K562 (cell line): Measurements from ENCODE around the gene ASCC3. TPM values are rescaled to one million over a fixed set of nuclear protein-coding genes. Genes with fewer than 3 reads are reported as not detected.

Source experiments
- ATAC-seq: fragments of 200-7000 bp; cut with Tn5 transposase; 3 replicates; pipeline ENCODE4 v1.9.1; 2020; ENCODE audit warnings: moderate library complexity
- BruUV-seq: library from RNA; stranded (reverse); fragments of 400-500 nt; replicated peaks from 2 replicates; lab custom pipeline; 2021; lab: Mats Ljungman, UMichigan
- CTCF ChIA-PET: fragments of 300-600 bp; formaldehyde crosslinking; extraction: SDS; loops from one replicate; lab custom pipeline; 2021; ENCODE audit warnings: low intra/inter-chr PET ratio; lab: Yijun Ruan, JAX
- POLR2A ChIA-PET: fragments of 300-600, 350-650 bp; sonication (Branson Sonifier 250); formaldehyde crosslinking; extraction: SDS; loops from one replicate; lab custom pipeline; 2021; ENCODE audit warnings: antibody characterized with exemption, inconsistent platforms; lab: Yijun Ruan, JAX
- DNase-seq, 4 experiments: peaks; one replicate each; pipeline versions ENCODE4 v3.0.0 to v3.0.0-alpha.2; 2011 to 2018; ENCODE audit warnings: low spot score in 3 of 4, mixed read lengths in 3 of 4; ENCODE audit errors: extremely low read depth in 1 of 4
- FAIRE-seq: peaks from 2 replicates; lab custom pipeline; 2011; peaks lifted over from hg19 to GRCh38; lab: Jason Lieb, UNC
- H2AFZ ChIP-seq: 2 replicates; pipeline ENCODE4 v1.6.0; 2011; ENCODE audit warnings: low read depth, low read length, control low read depth, inconsistent platforms
- H3K27ac ChIP-seq: fragments of 200-600 bp; 3 replicates; pipeline ENCODE4 v1.8.0; 2011; ENCODE audit warnings: low read depth, mild to moderate bottlenecking, control low read depth, inconsistent platforms, low read length, moderate library complexity, mixed read lengths; ENCODE audit errors: extremely low read depth
- H3K27me3 ChIP-seq, 2 experiments: fragments of 300-600 bp in 1 of 2; 2 replicates in 1 of 2; 3 replicates in 1 of 2; pipeline versions ENCODE4 v1.6.0 to v1.8.0; 2011; ENCODE audit warnings: inconsistent platforms in 2 of 2, low read length in 2 of 2, mild to moderate bottlenecking in 1 of 2, mixed read lengths in 1 of 2, moderate library complexity in 1 of 2; ENCODE audit not compliant: control insufficient read depth in 2 of 2, insufficient read depth in 2 of 2
- H3K36me3 ChIP-seq: fragments of 300-600 bp; 3 replicates; pipeline ENCODE4 v1.8.0; 2011; ENCODE audit warnings: mild to moderate bottlenecking, low read length, inconsistent platforms; ENCODE audit not compliant: control insufficient read depth, insufficient read depth
- H3K4me1 ChIP-seq, 2 experiments: fragments of 200-600 bp in 1 of 2; replicated peaks in 1 of 2; 2 replicates in 1 of 2; 3 replicates in 1 of 2; pipeline versions ENCODE4 v1.5.1 to v1.8.0; 2011; ENCODE audit warnings: inconsistent platforms in 2 of 2, low read length in 2 of 2, mild to moderate bottlenecking in 1 of 2, mixed read lengths in 1 of 2, moderate library complexity in 1 of 2; ENCODE audit not compliant: control insufficient read depth in 2 of 2, insufficient read depth in 2 of 2
- H3K4me2 ChIP-seq: 2 replicates; pipeline ENCODE4 v1.6.1; 2011; ENCODE audit warnings: low read length, control low read depth, inconsistent platforms, mixed read lengths; ENCODE audit not compliant: insufficient read depth
- H3K4me3 ChIP-seq: fragments of 200-600 bp; sonication (generic), shearing (Covaris generic); 2 replicates; pipeline ENCODE4 v1.5.1; 2016; ENCODE audit warnings: control low read depth, inconsistent platforms
- H3K79me2 ChIP-seq: fragments of 200-600 bp; 3 replicates; pipeline ENCODE4 v1.8.0; 2011; ENCODE audit warnings: low read length, inconsistent platforms; ENCODE audit not compliant: control insufficient read depth, insufficient read depth
- H3K9ac ChIP-seq, 2 experiments: 2 replicates each; pipeline versions ENCODE4 v1.6.0 to v1.6.1; 2011; ENCODE audit warnings: low read depth in 2 of 2, low read length in 2 of 2, control low read depth in 1 of 2, inconsistent platforms in 1 of 2, mild to moderate bottlenecking in 1 of 2, mixed read lengths in 1 of 2; ENCODE audit not compliant: insufficient read depth in 1 of 2
- H3K9me1 ChIP-seq: one replicate; pipeline ENCODE4 v1.6.0; 2011; ENCODE audit warnings: inconsistent platforms, mild to moderate bottlenecking, low read length, moderate library complexity; ENCODE audit not compliant: control insufficient read depth, insufficient read depth
- H3K9me3 ChIP-seq: replicated peaks from 2 replicates; pipeline ENCODE4 v1.5.1; 2011; ENCODE audit warnings: low read depth, low read length, inconsistent platforms; ENCODE audit not compliant: control insufficient read depth, insufficient read depth
- H4K20me1 ChIP-seq: replicated peaks from 2 replicates; pipeline ENCODE4 v1.6.1; 2011; ENCODE audit warnings: low read length, inconsistent platforms, mixed read lengths; ENCODE audit not compliant: control insufficient read depth, insufficient read depth
- HMG20B ChIP-seq: fragments of 250-450 bp; sonication (Bioruptor Pico); IDR thresholded peaks from 2 replicates; pipeline ENCODE4 v1.5.0; 2021; ENCODE audit warnings: mild to moderate bottlenecking
- HNRNPH1 ChIP-seq: fragments of 200-400 bp; formaldehyde crosslinking; optimal IDR thresholded peaks from 2 replicates; pipeline ENCODE3; 2017; ENCODE audit warnings: low read depth, mild to moderate bottlenecking, low read length, moderate library complexity
- PRPF4 ChIP-seq: fragments of 200-400 bp; formaldehyde crosslinking; IDR thresholded peaks from one replicate; pipeline ENCODE4 v1.6.1; 2017; ENCODE audit warnings: low read length, low read depth, mild to moderate bottlenecking; ENCODE audit not compliant: insufficient read depth, poor library complexity, severe bottlenecking
- ZNF239 ChIP-seq: fragments of 250-450 bp; sonication (Bioruptor Pico); IDR thresholded peaks from 2 replicates; pipeline ENCODE4 v1.4.0; 2020; ENCODE audit warnings: mild to moderate bottlenecking
- ZNF280B ChIP-seq: fragments of 250-450 bp; sonication (Bioruptor Pico); IDR thresholded peaks from 2 replicates; pipeline ENCODE4 v1.5.1; 2021; ENCODE audit warnings: mild to moderate bottlenecking
- WGBS: fragments of 100-300 bp; shearing (Covaris generic); methylation state at CpG from one replicate; pipeline ENCODE4 v1.1.6; 2016; ENCODE audit warnings: low coverage, mixed read lengths; ENCODE audit not compliant: insufficient coverage; ENCODE audit errors: missing lambda C conversion rate; 5-methylcytosine and 5-hydroxymethylcytosine counted together
- in situ Hi-C: fragments of 300-500 bp; cut with MboI; formaldehyde crosslinking; loops from 4 replicates; pipeline ENCODE4 v1.15.0; 2018; ENCODE audit warnings: inconsistent platforms, mixed read lengths
- intact Hi-C: fragments of 100-400 bp; cut with micrococcal nuclease; formaldehyde crosslinking; loops from 2 replicates; pipeline ENCODE4 v1.14.2; 2022
- polyA plus RNA-seq, 8 experiments: library from polyadenylated mRNA; depleted of rRNA in 4 of 8; stranded (reverse) in 5 of 8; unstranded in 3 of 8; fragments of >200 nt; fragmentation: Nextera tagmentation in 2 of 8; fragmentation: Illumina TruSeq in 1 of 8; extraction: Ambion mirVana in 2 of 8; extraction: Trizol in 1 of 8; gene quantifications; 2 replicates each; pipeline versions ENCODE4 v1.2.1 to v1.2.3, GENCODE V29; 2011 to 2014; ENCODE audit warnings: inconsistent platforms in 1 of 8, missing spikeins in 1 of 8
- total RNA-seq, 7 experiments: library from RNA; depleted of rRNA in 6 of 7; stranded (reverse); fragments of >200 nt in 6 of 7; fragmentation: Illumina TruSeq in 2 of 7; extraction: Trizol in 2 of 7; gene quantifications; 2 replicates each; pipeline versions ENCODE4 v1.2.1 to v1.2.3, GENCODE V29; 2011 to 2021; ENCODE audit warnings: low replicate concordance in 1 of 7
- TF ChIP-seq, protein P1 (sequence below): fragments of 450-650 bp; IDR thresholded peaks from 2 replicates; pipeline ENCODE4 v1.6.1; 2016; ENCODE audit warnings: low read depth, mild to moderate bottlenecking, moderate library complexity

The ASCC3 gene
- total and polyA plus RNA-seq, 9 of the 15 experiments (the other 6 are each of a cell fraction or from before 2014, with no cell fraction given), result 16.1 to 56.1 (median 33.9) TPM

- in situ Hi-C loops (no loop called here), intact Hi-C loops (no loop called here)
- ChIA-PET POLR2A (no interaction called here), CTCF (no interaction called here)
- no peak overlapping the region for H3K4me2 ChIP-seq
- no peak overlapping the region for H3K9ac ChIP-seq
- H2AFZ ChIP-seq, result no peak overlapping the region
- ATAC-seq (no peak), FAIRE-seq (no peak), DNase-seq (no peak)
- 0 out of 2 replicates have a peak, but pooled peaks cover 2% of the 10 kb centered on the region for H3K9me3 ChIP-seq
- no peaks in the 10 kb centered on the region for H4K20me1 ChIP-seq
- H3K4me1 ChIP-seq, result no peaks in the 10 kb centered on the region; a peak in 2 of 5 replicates
- no TSS peak for BruUV-seq
- WGBS, result 86% methylated on average over 1 of the region's 1 CpG
- no peaks in the 10 kb centered on the region for H3K27me3 ChIP-seq
- H3K36me3 ChIP-seq, result peaks cover 20% of the 10 kb centered on the region
- no peak overlapping the region for H3K4me3 ChIP-seq
- no peak overlapping the region for H3K27ac ChIP-seq
- no peaks in the 10 kb centered on the region for H3K9me1 ChIP-seq
- TF ChIP-seq PRPF4, result no peak
- no peak for TF ChIP-seq HNRNPH1
- no peak for TF ChIP-seq ZNF280B
- no peak for TF ChIP-seq HMG20B (CRISPR knock-in tag)
- TF ChIP-seq ZNF239 (CRISPR knock-in tag), result no peak
- TF ChIP-seq, protein P1, sequence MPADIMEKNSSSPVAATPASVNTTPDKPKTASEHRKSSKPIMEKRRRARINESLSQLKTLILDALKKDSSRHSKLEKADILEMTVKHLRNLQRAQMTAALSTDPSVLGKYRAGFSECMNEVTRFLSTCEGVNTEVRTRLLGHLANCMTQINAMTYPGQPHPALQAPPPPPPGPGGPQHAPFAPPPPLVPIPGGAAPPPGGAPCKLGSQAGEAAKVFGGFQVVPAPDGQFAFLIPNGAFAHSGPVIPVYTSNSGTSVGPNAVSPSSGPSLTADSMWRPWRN, result no peak
- no peaks in the 10 kb centered on the region for H3K79me2 ChIP-seq
Observed at GRCh38 chr6:100724222-100724621, 156.9 kb downstream of the ASCC3 start.
